C4-2B (cell line): ENCODE data around the gene CWC27.

Experiments
- CTCF ChIP-seq: fragments of 450-650 bp; conservative IDR thresholded peaks from 2 replicates; pipeline ENCODE4 v1.5.1; 2017; ENCODE audit warnings: mild to moderate bottlenecking
- ZFX ChIP-seq: fragments of 450-650 bp; IDR thresholded peaks from 2 replicates; pipeline ENCODE4 v1.6.1; 2017

GRCh38 chr5:64763948-64764503 is 4.7 kb upstream of the CWC27 start:
- TF ChIP-seq CTCF (no peak), ZFX (no peak)
